Small intestine (tissue), 7 donors: Measurements from ENCODE around the gene ETV6. TPM values are rescaled to one million over a fixed set of nuclear protein-coding genes. Genes with fewer than 3 reads are reported as not detected.
"Not testable (repeated sequence)": the region's sequence is repeated elsewhere in the genome, so short reads cannot be mapped to it uniquely, and the experiment has no call there.

Experiments
- DNase-seq, 2 donors: peaks; one replicate each; pipeline versions ENCODE4 v3.0.0 to v3.0.0-alpha.2; 2013
- FAIRE-seq: peaks from 2 replicates; lab custom pipeline; 2012; peaks lifted over from hg19 to GRCh38; lab: Jason Lieb, UNC
- H3K27ac ChIP-seq, 3 donors: one replicate each; pipeline ENCODE4 v1.5.1; 2013; ENCODE audit warnings: low read length in 2 of 3, mild to moderate bottlenecking in 2 of 3, control low read depth in 1 of 3, inconsistent platforms in 1 of 3, low read depth in 1 of 3, moderate library complexity in 1 of 3
- H3K27me3 ChIP-seq, 3 donors: one replicate each; pipeline ENCODE4 v1.6.1; 2013; ENCODE audit warnings: low read length in 3 of 3, inconsistent platforms in 1 of 3; ENCODE audit not compliant: control insufficient read depth in 3 of 3, insufficient read depth in 3 of 3
- H3K36me3 ChIP-seq, 3 donors: one replicate each; pipeline ENCODE4 v1.6.1; 2013; ENCODE audit warnings: low read length in 3 of 3, inconsistent platforms in 1 of 3, low read depth in 1 of 3, mild to moderate bottlenecking in 1 of 3, moderate library complexity in 1 of 3; ENCODE audit not compliant: control insufficient read depth in 3 of 3, insufficient read depth in 2 of 3
- H3K4me1 ChIP-seq, 3 donors: one replicate each; pipeline ENCODE4 v1.6.1; 2013; ENCODE audit warnings: low read length in 2 of 3, inconsistent platforms in 1 of 3, low read depth in 1 of 3, mild to moderate bottlenecking in 1 of 3, moderate library complexity in 1 of 3; ENCODE audit not compliant: control insufficient read depth in 3 of 3, insufficient read depth in 2 of 3
- H3K4me3 ChIP-seq, 3 donors: one replicate each; pipeline ENCODE4 v1.5.1; 2013; ENCODE audit warnings: low read length in 3 of 3, control low read depth in 1 of 3, inconsistent platforms in 1 of 3, low read depth in 1 of 3, mild to moderate bottlenecking in 1 of 3, moderate library complexity in 1 of 3
- H3K9me3 ChIP-seq, 2 donors: one replicate each; pipeline ENCODE4 v1.6.1; 2013; ENCODE audit warnings: low read depth in 1 of 2, low read length in 1 of 2; ENCODE audit not compliant: control insufficient read depth in 2 of 2, insufficient read depth in 1 of 2
- WGBS, 3 donors: extraction: QIAGEN DNeasy Blood & Tissue Kit; methylation state at CpG; one replicate each; pipeline ENCODE4 v1.1.7; 2013; 5-methylcytosine and 5-hydroxymethylcytosine counted together
- polyA plus RNA-seq, 4 donors: library from polyadenylated mRNA; stranded (reverse) in 3 of 4; unstranded in 1 of 4; fragments of 200-250 nt in 3 of 4; fragments of 120-200 nt in 1 of 4; gene quantifications; one replicate each; pipeline versions ENCODE4 v1.2.1 to v1.2.3, GENCODE V29; 2013
- donor health status: healthy with polysubstance abuse.
- donor health status: control.
- donor health status: control.
- donor health status: Bipolar disorder and iron deficiency.
- donor health status: healthy.

The ETV6 gene
- polyA plus RNA-seq, 4 donors = 5.1 to 13.6 (median 8.4) TPM

DNA sequence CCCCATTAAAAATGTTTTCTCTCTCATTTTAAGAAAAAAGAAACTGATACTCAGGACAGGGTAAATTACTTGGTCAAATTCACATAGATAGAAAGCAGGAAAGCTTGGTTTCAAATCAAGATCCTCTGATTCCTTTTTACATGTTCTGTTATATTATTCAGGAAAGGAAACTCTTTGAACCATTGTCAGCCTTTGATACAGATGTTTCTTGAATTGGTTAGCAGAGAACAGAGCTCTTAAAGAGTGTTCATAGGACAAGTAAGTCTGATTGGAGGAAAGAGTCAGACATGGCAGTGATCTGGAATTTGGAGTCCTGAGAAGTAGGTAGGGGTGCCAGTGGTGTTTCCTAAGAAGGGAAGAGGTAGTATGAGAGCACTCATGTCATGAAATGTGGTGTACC, 256.1 kb downstream of the ETV6 start:
- no peak for DNase-seq
- no peak overlapping the region for H3K27ac ChIP-seq
- no peaks in the 10 kb centered on the region for H3K36me3 ChIP-seq
- H3K9me3 ChIP-seq = peaks cover 0 to 10% of the 10 kb centered on the region in 2 donors
- H3K27me3 ChIP-seq = no peaks in the 10 kb centered on the region
- H3K4me1 ChIP-seq = no peaks in the 10 kb centered on the region
- no peak for FAIRE-seq
- no peak overlapping the region for H3K4me3 ChIP-seq

DNA sequence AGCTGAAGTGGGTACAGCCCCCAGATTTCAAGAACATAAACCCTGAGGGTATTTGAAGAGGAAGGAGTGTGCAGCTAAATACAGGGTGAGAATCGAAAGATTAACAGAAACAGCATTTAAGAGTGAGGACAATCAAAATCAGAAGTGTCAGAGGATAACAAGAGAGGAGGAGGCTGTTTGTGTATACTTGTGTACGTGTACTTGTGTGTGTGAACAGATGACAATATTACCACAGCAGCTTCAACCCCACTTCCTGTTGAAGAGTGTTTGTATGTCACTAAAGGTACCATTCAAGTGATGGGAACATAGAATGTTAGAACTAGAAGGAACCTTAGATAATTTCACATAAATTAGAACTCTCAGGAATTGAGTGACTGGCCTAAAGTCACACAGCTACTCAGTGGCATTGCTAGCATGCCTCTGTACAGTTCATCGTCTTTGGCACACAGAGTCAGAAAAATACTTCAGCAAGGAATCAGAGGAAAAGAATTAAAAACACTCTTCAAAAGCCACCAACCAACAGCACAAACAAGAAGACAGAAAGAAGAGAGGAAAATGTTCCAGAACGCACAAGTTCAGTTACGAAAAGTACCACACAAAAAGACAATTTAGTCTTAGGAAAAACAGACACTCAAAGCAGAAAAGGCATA, 256.9 kb downstream of the ETV6 start:
- 78 to 90% (median 85%) methylated on average over 5 of the region's 5 CpGs for WGBS, 3 donors
- H3K36me3 ChIP-seq = no peaks in the 10 kb centered on the region
- no peaks in the 10 kb centered on the region for H3K4me1 ChIP-seq
- H3K27me3 ChIP-seq = no peaks in the 10 kb centered on the region
- H3K4me3 ChIP-seq = no peak overlapping the region
- H3K27ac ChIP-seq = no peak overlapping the region
- FAIRE-seq (no peak), DNase-seq (no peak)
- peaks cover 0 to 10% of the 10 kb centered on the region in 2 donors for H3K9me3 ChIP-seq

DNA sequence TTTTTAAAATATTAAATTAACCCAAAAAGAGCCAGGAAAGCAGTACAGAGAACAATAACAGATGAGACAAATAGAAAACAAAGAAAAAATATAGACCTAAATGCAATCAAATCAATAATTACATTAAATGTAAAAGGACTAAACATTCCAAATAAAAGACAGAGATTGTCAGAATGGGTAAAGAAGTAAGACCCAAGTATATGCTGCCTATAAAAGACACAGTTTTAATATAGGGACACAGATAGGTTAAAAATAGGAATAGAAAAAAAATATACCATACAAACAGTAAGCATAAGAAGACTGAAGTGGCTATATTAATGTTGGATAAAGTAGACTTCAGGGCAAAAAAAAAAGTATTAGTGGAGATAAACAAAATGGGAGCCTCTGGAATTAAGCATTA, 258.2 kb downstream of the ETV6 start:
- H3K9me3 ChIP-seq = peaks cover 0 to 10% of the 10 kb centered on the region in 2 donors
- DNase-seq (no peak), FAIRE-seq (no peak)
- no peak overlapping the region for H3K4me3 ChIP-seq
- H3K4me1 ChIP-seq = no peaks in the 10 kb centered on the region
- no peaks in the 10 kb centered on the region for H3K27me3 ChIP-seq
- no peaks in the 10 kb centered on the region for H3K36me3 ChIP-seq
- H3K27ac ChIP-seq = no peak overlapping the region

DNA sequence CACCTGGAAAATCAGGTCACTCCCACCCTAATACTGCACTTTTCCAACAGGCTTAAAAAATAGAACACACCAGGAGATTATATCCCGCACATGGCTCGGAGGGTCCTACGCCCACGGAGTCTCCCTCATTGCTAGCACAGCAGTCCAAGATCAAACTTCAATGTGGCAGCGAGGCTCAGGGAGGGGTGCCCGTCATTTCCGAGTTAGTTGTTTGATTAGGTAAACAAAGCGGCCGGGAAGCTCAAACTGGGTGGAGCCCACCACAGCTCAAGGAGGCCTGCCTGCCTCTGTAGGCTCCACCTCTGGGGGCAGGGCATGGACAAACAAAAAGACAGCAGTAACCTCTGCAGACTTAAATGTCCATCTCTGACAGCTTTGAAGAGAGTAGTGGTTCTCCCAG, 259.9 kb downstream of the ETV6 start:
- WGBS, 3 donors = 67 to 80% (median 75%) methylated on average over 9 of the region's 9 CpGs
- peak in 1 of 2 donors; percentile 19 for DNase-seq
- not testable (repeated sequence) for H3K4me3 ChIP-seq, H3K4me1 ChIP-seq, H3K36me3 ChIP-seq, FAIRE-seq, H3K27me3 ChIP-seq, H3K27ac ChIP-seq
- H3K9me3 ChIP-seq = peaks cover 0 to 10% of the 10 kb centered on the region in 2 donors

DNA sequence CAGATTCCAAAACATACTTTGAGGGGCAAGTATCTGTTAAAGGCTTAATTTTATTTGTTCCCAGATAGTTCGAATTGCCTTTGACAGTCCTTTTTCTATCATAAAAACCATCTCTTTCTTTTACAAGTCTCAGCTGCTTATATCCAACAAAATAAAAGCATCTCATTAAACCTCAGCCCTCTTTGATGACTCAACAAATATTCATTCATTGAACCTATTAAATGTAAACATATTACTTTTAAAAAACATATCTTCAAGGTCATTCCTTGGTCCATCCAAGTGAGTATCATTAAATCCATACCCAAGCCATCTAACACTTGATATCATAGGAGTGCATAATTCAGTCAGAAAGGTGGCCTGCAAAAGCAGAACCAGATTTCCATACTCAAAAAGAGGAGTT, 266.6 kb downstream of the ETV6 start:
- H3K4me1 ChIP-seq = no peaks in the 10 kb centered on the region
- no peaks in the 10 kb centered on the region for H3K36me3 ChIP-seq
- 89 to 98% (median 95%) methylated on average over 1 of the region's 1 CpG for WGBS, 3 donors
- DNase-seq = no peak
- FAIRE-seq = no peak
- no peak overlapping the region for H3K4me3 ChIP-seq
- H3K9me3 ChIP-seq = no peaks in the 10 kb centered on the region
- no peak overlapping the region for H3K27ac ChIP-seq
- peaks cover 0 to 2% (median 0%) of the 10 kb centered on the region in 3 donors for H3K27me3 ChIP-seq

DNA sequence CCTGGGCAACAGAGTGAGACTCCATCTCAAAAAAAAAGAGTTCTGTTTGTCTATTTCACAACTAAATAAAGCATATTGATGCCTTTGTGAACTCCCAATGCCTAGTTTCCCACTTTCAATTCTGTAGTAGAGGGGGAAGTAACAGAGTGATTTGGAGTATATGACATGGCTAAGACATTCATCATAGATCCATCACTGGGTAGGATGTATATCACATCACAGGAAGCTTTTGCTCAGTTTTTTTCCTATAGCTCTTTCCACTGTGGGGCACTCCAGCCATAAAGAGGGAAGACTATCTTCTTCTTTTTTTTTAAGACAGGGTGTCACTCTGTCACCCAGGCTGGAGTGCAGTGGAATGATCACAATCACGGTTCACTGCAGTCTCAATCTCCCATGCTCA, 267.3 kb downstream of the ETV6 start:
- H3K9me3 ChIP-seq = no peaks in the 10 kb centered on the region
- no peak for DNase-seq
- no peak overlapping the region for H3K4me3 ChIP-seq
- H3K27me3 ChIP-seq = peaks cover 0 to 2% (median 0%) of the 10 kb centered on the region in 3 donors
- H3K27ac ChIP-seq = no peak overlapping the region
- no peaks in the 10 kb centered on the region for H3K4me1 ChIP-seq
- 45 to 71% (median 58%) methylated on average over 1 of the region's 1 CpG for WGBS, 3 donors
- FAIRE-seq = no peak
- H3K36me3 ChIP-seq = no peaks in the 10 kb centered on the region

DNA sequence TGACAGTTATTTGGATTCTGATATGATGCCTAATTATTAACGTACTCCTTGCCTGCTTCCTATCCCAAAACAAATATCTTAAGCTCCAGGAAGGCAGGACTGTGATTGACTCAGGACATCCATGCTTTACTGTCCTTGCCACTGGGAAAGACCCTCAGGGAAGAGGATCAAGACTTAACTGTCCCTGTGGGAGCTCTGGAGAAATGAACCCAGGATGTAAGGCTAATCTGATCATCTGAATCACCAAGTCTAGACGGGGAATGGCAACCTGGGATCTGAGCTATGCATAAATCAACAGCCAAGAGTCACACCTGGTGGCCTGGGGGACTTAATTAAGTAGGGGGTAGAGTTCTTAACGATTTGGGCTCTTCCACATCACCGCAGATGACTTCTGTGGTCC, 268.0 kb downstream of the ETV6 start:
- H3K4me3 ChIP-seq = no peak overlapping the region
- FAIRE-seq (no peak), DNase-seq (no peak)
- H3K27ac ChIP-seq = no peak overlapping the region
- H3K27me3 ChIP-seq = peaks cover 0 to 2% (median 0%) of the 10 kb centered on the region in 3 donors
- no peaks in the 10 kb centered on the region for H3K9me3 ChIP-seq
- 59 to 73% (median 73%) methylated on average over 4 of the region's 4 CpGs for WGBS, 3 donors
- H3K36me3 ChIP-seq = no peaks in the 10 kb centered on the region
- H3K4me1 ChIP-seq = peaks cover 0 to under 1% (median 0%) of the 10 kb centered on the region in 3 donors

DNA sequence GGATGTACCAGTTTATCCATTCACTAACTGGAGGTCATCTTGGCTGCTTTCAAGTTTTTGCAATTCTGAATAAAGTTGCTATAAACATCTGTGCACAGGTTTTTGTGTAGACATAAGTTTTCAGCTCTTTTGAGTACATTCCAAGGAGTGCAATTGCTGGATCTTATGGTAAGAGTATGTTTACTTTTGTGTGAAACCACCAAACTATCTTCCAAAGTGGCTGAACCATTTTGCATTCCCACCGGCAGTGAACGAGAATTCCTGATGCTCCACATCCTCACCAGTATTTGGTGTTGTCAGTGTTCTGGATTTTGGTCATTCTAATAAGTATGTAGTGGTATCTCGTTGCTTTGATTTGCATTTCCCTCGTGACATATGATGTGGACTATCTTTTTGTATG, 270.8 kb downstream of the ETV6 start:
- Histone ChIP-seq H3K4me3 (no peak overlapping the region), H3K36me3 (no peaks in the 10 kb centered on the region), H3K27ac (no peak overlapping the region), H3K27me3 (peaks cover 0 to 2% (median 0%) of the 10 kb centered on the region in 3 donors), H3K4me1 (peaks cover 0 to 3% (median 0%) of the 10 kb centered on the region in 3 donors), H3K9me3 (no peaks in the 10 kb centered on the region)
- DNase-seq (no peak), FAIRE-seq (no peak)
- 76 to 95% (median 79%) methylated on average over 4 of the region's 4 CpGs for WGBS, 3 donors

DNA sequence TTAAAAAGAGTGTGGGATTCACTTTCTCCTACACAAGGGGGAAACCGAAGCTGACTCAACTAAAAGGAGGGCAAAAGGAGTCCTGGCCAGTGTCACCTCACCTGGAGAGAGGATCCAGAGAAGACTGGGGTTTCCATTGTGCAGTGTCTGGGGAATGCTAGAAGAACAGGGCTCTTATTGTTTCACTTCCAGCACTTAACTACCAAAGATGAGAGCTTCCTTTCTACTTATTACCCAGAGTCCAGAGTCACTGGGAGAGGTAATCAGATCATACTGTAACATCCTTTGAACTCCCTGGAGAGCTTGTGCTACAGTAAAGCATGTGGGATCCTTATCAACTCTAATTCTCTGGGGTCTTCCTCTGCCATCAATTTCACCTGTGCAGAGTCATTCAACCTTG, 272.9 kb downstream of the ETV6 start:
- Histone ChIP-seq H3K36me3 (no peaks in the 10 kb centered on the region), H3K27me3 (peaks cover 0 to 2% (median 0%) of the 10 kb centered on the region in 3 donors), H3K27ac (no peak overlapping the region), H3K4me1 (peaks cover 0 to 3% (median 0%) of the 10 kb centered on the region in 3 donors), H3K9me3 (no peaks in the 10 kb centered on the region), H3K4me3 (no peak overlapping the region)
- DNase-seq (peak; percentile 42 to 55), FAIRE-seq (no peak)
- 18 to 49% (median 20%) methylated on average over 1 of the region's 1 CpG for WGBS, 3 donors
